Erythroblast (primary cell): ENCODE results near the gene LYZL4.

Experiments used
- GATA1 ChIP-seq: IDR thresholded peaks from 2 replicates; pipeline ENCODE4 v1.6.1; 2011; ENCODE audit warnings: low read depth, mild to moderate bottlenecking, control low read depth, low read length, moderate library complexity
- POLR2A ChIP-seq: IDR thresholded peaks from 2 replicates; pipeline ENCODE4 v1.6.1; 2011; ENCODE audit warnings: mild to moderate bottlenecking, low read length

DNA sequence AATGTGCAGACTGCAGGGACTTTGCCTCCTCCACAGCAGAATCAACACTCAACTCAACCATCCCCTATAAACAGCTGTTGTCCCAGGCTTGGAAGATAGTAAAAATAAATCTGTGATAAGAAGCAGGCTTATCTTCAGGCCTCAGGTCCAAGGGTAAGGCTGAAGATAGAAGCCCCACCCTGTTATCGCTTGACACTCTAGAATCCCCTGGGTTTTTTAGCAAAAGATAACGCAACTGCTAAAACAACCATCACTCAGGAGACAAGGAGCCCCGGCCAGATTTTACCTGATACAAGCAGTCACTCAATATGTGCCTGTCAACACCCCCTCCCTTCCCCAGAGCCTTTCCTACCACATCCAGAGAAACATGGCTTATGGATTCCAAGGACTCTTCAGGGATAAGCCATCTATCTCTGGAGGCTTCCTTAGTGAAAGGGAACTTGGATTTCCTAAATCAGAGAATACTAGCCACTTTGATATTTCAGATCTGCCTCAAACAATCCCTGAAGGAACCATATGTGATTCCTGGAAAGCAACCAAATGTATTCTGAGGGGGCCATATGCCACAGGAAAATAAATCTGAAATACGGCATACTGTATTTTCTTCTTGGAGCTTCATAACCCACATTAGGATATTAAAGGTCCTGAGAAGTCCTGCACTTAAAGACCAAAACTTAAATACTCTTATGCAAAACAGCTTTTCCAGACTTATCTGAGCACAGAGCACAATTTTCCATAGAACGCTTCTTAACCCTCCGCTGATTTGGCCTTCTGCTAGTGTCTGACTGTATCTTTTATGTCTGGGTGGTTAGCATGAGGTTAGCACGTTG lies 60.4 kb downstream of the LYZL4 start:
- no peak for TF ChIP-seq POLR2A
- TF ChIP-seq GATA1 = no peak
